Activated naive CD4-positive, alpha-beta T cell (primary cell): ENCODE measurements around the gene ARID5B.

ENCODE experiments used
- DNase-seq, 4 experiments: peaks; one replicate each; lab custom pipeline; 2025; lab: John Stamatoyannopoulos, UW

ARID5B gene

GRCh38 chr10:61883371-61884025 is 18.0 kb upstream of the ARID5B start:
- no peak for DNase-seq

GRCh38 chr10:61887772-61888171 is 13.7 kb upstream of the ARID5B start:
- no peak for DNase-seq

- DNase-seq = no peak
These were observed 12.8 kb upstream of the ARID5B start for GRCh38 chr10:61888744-61889143.

- DNase-seq = no peak
These were observed 11.1 kb upstream of the ARID5B start for GRCh38 chr10:61890430-61890829.

- DNase-seq = no peak
These were observed 10.6 kb upstream of the ARID5B start for GRCh38 chr10:61890881-61891409.

GRCh38 chr10:61891906-61892585 is 9.5 kb upstream of the ARID5B start:
- no peak for DNase-seq

DNA sequence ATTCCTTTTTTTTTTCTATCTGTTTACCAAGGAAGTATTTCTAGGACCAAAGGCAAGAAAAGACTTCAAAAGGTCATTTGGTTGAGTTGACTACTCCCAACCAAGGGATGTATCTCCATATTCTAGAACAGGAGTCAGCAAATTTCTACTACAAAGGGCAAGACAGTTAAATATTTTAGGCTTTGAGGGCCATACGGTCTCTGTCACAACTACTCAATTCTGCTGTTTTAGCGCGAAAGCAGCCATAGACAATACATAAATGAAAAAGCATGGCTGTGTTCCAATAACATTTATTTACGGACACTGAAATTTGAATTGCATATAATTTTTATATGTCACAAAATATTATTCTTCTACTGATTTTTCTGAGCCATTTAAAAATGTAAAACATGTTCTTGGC is 8.5 kb upstream of the ARID5B start:
- DNase-seq = no peak

- no peak for DNase-seq
These were observed 7.4 kb upstream of the ARID5B start for GRCh38 chr10:61894133-61894532.

- no peak for DNase-seq
These were observed 5.5 kb upstream of the ARID5B start for GRCh38 chr10:61895898-61896600.

DNA sequence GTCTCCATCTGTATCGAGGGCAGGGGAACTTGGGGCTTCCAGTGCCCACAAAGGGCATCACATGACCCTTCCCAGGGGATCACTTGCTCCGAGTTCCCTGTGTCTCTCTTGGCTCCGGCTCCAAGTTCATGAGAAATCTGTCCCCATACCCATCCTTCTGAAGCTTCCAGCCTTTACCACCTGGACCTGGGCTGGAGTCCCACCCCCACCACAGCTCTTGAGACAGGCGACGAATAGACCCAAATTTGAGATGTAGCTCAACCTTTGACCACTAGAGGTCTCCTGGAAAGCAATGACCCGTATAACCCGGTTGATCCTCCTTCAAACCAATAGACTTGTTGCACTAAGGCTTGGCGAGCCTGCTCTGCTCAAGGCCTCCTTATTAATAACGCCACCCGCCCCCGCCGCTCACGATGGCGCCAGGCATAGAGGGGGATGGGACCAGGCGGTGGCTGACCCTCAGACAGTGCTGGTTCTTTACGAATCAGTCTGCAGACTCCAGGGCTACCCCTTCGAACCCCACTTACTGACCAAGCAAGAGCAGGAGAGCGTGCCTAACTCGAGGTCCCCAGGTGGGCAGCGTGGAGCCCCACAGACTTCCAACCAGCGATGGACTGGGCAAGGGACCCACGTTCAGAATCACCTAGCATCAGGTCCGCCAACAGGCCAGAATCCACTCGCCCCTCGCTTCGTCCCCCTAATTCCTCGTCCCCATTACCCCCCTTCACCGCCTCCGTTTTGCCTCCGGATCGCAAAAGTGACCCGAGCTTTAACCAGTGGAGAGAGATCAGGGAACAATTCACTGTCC is 4.4 kb upstream of the ARID5B start:
- peak in 3 of 4 experiments; percentile 5 to 13 (median 9) for DNase-seq

DNA sequence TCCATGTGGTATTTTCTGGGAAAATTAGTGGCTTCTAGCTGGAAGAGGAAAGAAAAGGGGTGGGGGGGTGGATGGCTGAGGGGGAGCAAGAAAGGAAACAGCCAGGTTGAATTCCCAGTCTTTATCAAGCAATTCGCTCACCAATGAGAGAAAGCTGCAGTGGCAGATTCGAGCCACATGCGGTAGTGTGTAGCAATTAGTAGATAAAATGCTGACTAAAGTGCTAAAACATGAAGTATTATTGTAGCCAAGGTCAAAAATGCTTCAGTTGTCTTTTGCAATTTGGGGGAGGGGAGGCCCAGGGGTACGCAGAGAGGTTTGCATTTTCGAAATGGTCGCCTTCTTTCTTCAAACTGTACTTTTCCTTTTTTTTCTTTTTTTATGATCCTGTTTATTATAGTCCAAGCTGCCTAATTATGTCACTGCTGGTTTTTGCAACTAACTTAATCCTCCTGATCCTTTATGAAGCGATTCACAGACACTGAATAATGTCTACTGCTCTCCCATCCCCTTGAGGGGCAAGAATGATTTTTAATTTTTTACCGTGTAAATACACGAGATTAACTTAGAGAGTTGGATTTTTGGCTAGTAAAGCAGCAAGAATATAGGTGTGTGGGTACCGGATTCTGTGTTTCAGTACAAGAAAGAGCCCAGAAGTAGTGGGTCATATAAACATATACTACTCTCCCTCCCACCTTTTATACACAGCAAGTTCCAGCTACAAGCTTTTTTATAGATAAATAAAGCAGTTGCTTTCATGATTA is 3.6 kb upstream of the ARID5B start:
- DNase-seq = peak in 1 of 4 experiments; percentile 5

DNA sequence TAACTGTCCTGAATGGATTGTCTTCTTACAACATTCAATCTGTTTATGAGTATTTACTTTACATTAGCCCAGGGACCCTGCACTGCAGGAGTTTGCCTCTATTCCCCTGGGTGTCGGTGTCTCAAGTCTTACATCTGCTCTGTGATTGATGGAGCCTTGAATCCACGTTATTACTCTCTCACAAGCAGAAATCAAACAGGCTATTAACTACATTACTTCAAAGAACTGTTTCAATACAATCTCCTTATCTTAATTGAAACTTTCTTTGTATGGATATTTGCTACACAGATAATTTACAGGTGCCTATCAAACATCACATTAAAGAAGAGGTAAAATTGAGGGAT is 3.1 kb upstream of the ARID5B start:
- no peak for DNase-seq

GRCh38 chr10:61899069-61899531 is 2.4 kb upstream of the ARID5B start:
- DNase-seq = no peak

- DNase-seq = no peak
These were observed 1.9 kb upstream of the ARID5B start for GRCh38 chr10:61899663-61899996.

GRCh38 chr10:61899997-61900828 is 1.3 kb upstream of the ARID5B start:
- peak; percentile 9 to 41 (median 26) for DNase-seq

- no peak for DNase-seq
These were observed 438 bp downstream of the ARID5B start for GRCh38 chr10:61901829-61902444.

GRCh38 chr10:61902445-61903220 is 1.1 kb downstream of the ARID5B start:
- DNase-seq = peak; percentile 4 to 74 (median 56)

GRCh38 chr10:61903221-61903927 is 1.9 kb downstream of the ARID5B start:
- peak; percentile 44 to 74 (median 58) for DNase-seq
